A549 (cell line): Measurements from ENCODE around the gene VPS13D. TPM values are rescaled to one million over a fixed set of nuclear protein-coding genes. Genes with fewer than 3 reads are reported as not detected.
A peak's percentile ranks its signal among the peaks of the same experiment; 100 is the strongest.

ENCODE experiments used
- BHLHE40 ChIP-seq: IDR thresholded peaks from 2 replicates; pipeline ENCODE4 v1.6.1; 2012; ENCODE audit warnings: low read depth, low read length, inconsistent platforms
- CBX2 ChIP-seq: fragments of 200-600 bp; sonication (generic); IDR thresholded peaks from 2 replicates; pipeline ENCODE4 v1.6.1; 2016; ENCODE audit warnings: low read depth, mild to moderate bottlenecking, borderline replicate concordance
- CBX8 ChIP-seq: fragments of 200-600 bp; sonication (generic); IDR thresholded peaks from 2 replicates; pipeline ENCODE4 v1.6.1; 2016
- CEBPB ChIP-seq, 2 experiments: fragments of >200 bp in 1 of 2; sonication (Bioruptor Twin) in 1 of 2; formaldehyde crosslinking in 1 of 2; IDR thresholded peaks; 2 replicates each; pipeline ENCODE4 v1.6.1; 2012 to 2016
- CHD4 ChIP-seq: fragments of 200-600 bp; sonication (generic); IDR thresholded peaks from 2 replicates; pipeline ENCODE4 v1.6.1; 2016; ENCODE audit warnings: antibody characterized with exemption, mild to moderate bottlenecking, borderline replicate concordance
- EHMT2 ChIP-seq: fragments of 200-600 bp; sonication (generic); IDR thresholded peaks from 2 replicates; pipeline ENCODE4 v1.6.1; 2016; ENCODE audit warnings: antibody characterized with exemption, low read depth, mild to moderate bottlenecking, moderate library complexity
- HEYL ChIP-seq: fragments of 250-450 bp; sonication (Bioruptor Pico); IDR thresholded peaks from 2 replicates; pipeline ENCODE4 v1.8.0; 2021; ENCODE audit warnings: mild to moderate bottlenecking, moderate library complexity
- HOXA7 ChIP-seq: fragments of 250-450 bp; sonication (Bioruptor Pico); IDR thresholded peaks from 2 replicates; pipeline ENCODE4 v1.5.0; 2020; ENCODE audit warnings: mild to moderate bottlenecking, moderate library complexity
- HOXB13 ChIP-seq: fragments of 250-450 bp; sonication (Bioruptor Pico); IDR thresholded peaks from 2 replicates; pipeline ENCODE4 v1.5.0; 2020; ENCODE audit warnings: low read depth, mild to moderate bottlenecking, moderate library complexity
- JUN ChIP-seq, 2 experiments: fragments of >200 bp; sonication (Bioruptor Twin); formaldehyde crosslinking; IDR thresholded peaks; 2 replicates in 1 of 2; 3 replicates in 1 of 2; pipeline ENCODE4 v1.6.1; 2016 to 2017
- JUNB ChIP-seq: fragments of >200 bp; sonication (Bioruptor Twin); formaldehyde crosslinking; IDR thresholded peaks from 2 replicates; pipeline ENCODE4 v1.6.1; 2016
- KDM5A ChIP-seq: fragments of 200-600 bp; sonication (generic); IDR thresholded peaks from 2 replicates; pipeline ENCODE4 v1.6.1; 2016; ENCODE audit warnings: antibody characterized with exemption, mild to moderate bottlenecking
- MAFK ChIP-seq: fragments of 450-650 bp; IDR thresholded peaks from 2 replicates; pipeline ENCODE4 v1.6.1; 2014; ENCODE audit not compliant: partially characterized antibody
- MAZ ChIP-seq: fragments of 150-350 bp; IDR thresholded peaks from 2 replicates; pipeline ENCODE4 v1.6.1; 2014; ENCODE audit warnings: antibody characterized with exemption, low read depth, low read length, borderline replicate concordance
- RAD21 ChIP-seq, 2 experiments: fragments of >200 bp in 1 of 2; sonication (Bioruptor Twin) in 1 of 2; formaldehyde crosslinking in 1 of 2; IDR thresholded peaks in 1 of 2; conservative IDR thresholded peaks in 1 of 2; 2 replicates in 1 of 2; 3 replicates in 1 of 2; pipeline ENCODE4 v1.6.1; 2012 to 2018; ENCODE audit warnings: inconsistent platforms in 1 of 2
- RCOR1 ChIP-seq: fragments of 150-350 bp; IDR thresholded peaks from 2 replicates; pipeline ENCODE4 v1.6.1; 2014; ENCODE audit warnings: antibody characterized with exemption, low read length, low read depth
- RNF2 ChIP-seq: fragments of 200-600 bp; sonication (generic); IDR thresholded peaks from 2 replicates; pipeline ENCODE4 v1.6.1; 2016; ENCODE audit warnings: low read depth, mild to moderate bottlenecking, antibody characterized with exemption, moderate library complexity, borderline replicate concordance
- SMC3 ChIP-seq: fragments of >200 bp; sonication (Bioruptor Twin); formaldehyde crosslinking; IDR thresholded peaks from 3 replicates; pipeline ENCODE4 v1.6.1; 2018; ENCODE audit warnings: inconsistent platforms
- SREBF2 ChIP-seq: fragments of 450-650 bp; IDR thresholded peaks from 2 replicates; pipeline ENCODE4 v1.6.1; 2014; ENCODE audit warnings: mild to moderate bottlenecking, moderate library complexity
- ZNF302 ChIP-seq: fragments of 250-450 bp; sonication (Bioruptor Pico); IDR thresholded peaks from 2 replicates; pipeline ENCODE4 v1.9.0; 2021; ENCODE audit warnings: inconsistent platforms, mild to moderate bottlenecking, moderate library complexity
- polyA plus RNA-seq, 4 experiments: library from polyadenylated mRNA; depleted of rRNA in 3 of 4; stranded (reverse); fragments of >200 nt; fragmentation: RNase III in 1 of 4; extraction: RNeasy Plus Mini Kit Qiagen cat#74134 plus additional on column Dnase treatment in 1 of 4; gene quantifications; 2 replicates in 3 of 4; 3 replicates in 1 of 4; pipeline ENCODE4 v1.2.3, GENCODE V29; 2011 to 2017
- TF ChIP-seq, protein P1 (sequence below): fragments of 450-650 bp; IDR thresholded peaks from 2 replicates; pipeline ENCODE4 v1.6.1; 2014; ENCODE audit warnings: antibody characterized with exemption
- TF ChIP-seq, protein P2 (sequence below): fragments of 250-450 bp; sonication (Bioruptor Pico); IDR thresholded peaks from 2 replicates; pipeline ENCODE4 v1.5.0; 2020; ENCODE audit warnings: low read depth, mild to moderate bottlenecking, moderate library complexity
- TF ChIP-seq, protein P3 (sequence below): fragments of 250-450 bp; sonication (Bioruptor Pico); IDR thresholded peaks from 2 replicates; pipeline ENCODE4 v1.5.0; 2021; ENCODE audit warnings: mild to moderate bottlenecking, moderate library complexity, borderline replicate concordance
- TF ChIP-seq, protein P4 (sequence below): fragments of >200 bp; sonication (Bioruptor Twin); formaldehyde crosslinking; IDR thresholded peaks from 3 replicates; pipeline ENCODE4 v1.5.1; 2016

The VPS13D gene
- polyA plus RNA-seq, 2 of the 4 experiments (the other 2 are of a cell fraction), result 5.4 to 15.9 TPM

DNA sequence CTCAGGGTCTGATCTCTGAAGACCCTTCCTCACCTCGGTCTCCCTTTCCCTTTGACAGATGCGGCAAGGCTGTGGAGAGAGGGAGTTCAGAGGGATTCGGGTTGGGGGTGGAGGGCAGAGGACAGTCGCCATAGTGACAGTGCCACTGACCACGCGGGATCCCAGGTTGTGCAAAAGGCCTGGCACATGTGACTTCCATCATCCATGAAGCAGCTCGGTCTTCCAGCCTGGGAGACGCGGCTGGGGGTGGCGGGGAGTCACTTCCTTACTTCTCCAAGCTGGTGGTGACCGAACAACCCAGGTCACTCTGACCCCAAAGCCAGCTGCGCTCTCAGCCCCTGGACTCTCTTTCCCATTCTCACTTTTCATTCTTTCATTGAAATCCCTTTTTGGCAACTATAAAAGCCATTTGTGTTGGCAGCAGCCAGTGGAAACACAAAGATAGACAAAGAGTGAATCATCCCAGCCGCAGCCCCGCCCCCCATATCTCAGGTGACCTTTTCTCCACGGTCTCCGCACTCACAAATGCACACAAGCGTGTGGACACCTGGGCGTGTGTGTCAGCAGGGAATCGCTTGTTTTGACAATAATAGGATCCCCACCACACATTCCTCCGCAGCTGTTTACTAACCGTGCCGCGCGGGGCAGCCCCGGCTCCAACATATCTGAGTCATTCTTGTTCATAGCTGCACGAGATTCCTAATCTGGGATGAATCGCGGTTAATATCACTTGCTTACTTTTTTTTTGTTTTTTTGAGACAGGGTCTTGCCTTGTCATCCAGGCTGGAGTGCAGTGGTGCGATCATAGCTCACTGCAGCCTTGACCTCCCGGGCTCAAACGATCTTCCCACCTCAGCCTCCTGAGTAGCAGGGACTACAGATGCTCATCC lies 319.9 kb downstream of the VPS13D start (continued):
- TF ChIP-seq SREBF2 (no peak), JUN (IDR thresholded peaks at IDR 0.05) (peak; percentile 57 to 65; a peak in 3 of 5 replicates), KDM5A (no peak), CBX8 (no peak), HEYL (CRISPR knock-in tag) (no peak), MAFK (peak; percentile 53), SMC3 (peak; percentile 33), BHLHE40 (peak; percentile 85), RAD21 (conservative IDR thresholded peaks at IDR 0.05 in 1 of 2, IDR thresholded peaks at IDR 0.05 in 1 of 2) (peak in 1 of 2 experiments; percentile 36; a peak in 3 of 5 replicates), CEBPB (IDR thresholded peaks at IDR 0.05) (0 out of 4 replicates have a peak, but pooled peaks of 1 of the 2 experiments have one; percentile 34), JUNB (peak; percentile 84), HOXA7 (CRISPR knock-in tag) (no peak), HOXB13 (CRISPR knock-in tag) (no peak; the same call in 1 of the 2 replicates), MAZ (no peak), CBX2 (no peak), ZNF302 (0 out of 2 replicates have a peak, but pooled peaks have one; percentile 16), RCOR1 (no peak), CHD4 (no peak), EHMT2 (no peak), RNF2 (no peak)
- TF ChIP-seq, protein P1, sequence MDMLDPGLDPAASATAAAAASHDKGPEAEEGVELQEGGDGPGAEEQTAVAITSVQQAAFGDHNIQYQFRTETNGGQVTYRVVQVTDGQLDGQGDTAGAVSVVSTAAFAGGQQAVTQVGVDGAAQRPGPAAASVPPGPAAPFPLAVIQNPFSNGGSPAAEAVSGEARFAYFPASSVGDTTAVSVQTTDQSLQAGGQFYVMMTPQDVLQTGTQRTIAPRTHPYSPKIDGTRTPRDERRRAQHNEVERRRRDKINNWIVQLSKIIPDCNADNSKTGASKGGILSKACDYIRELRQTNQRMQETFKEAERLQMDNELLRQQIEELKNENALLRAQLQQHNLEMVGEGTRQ, result peak; percentile 60
- TF ChIP-seq, protein P2, sequence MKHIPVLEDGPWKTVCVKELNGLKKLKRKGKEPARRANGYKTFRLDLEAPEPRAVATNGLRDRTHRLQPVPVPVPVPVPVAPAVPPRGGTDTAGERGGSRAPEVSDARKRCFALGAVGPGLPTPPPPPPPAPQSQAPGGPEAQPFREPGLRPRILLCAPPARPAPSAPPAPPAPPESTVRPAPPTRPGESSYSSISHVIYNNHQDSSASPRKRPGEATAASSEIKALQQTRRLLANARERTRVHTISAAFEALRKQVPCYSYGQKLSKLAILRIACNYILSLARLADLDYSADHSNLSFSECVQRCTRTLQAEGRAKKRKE (CRISPR knock-in tag), result peak; percentile 30; the same call in 1 of the 2 replicates
- TF ChIP-seq, protein P3, sequence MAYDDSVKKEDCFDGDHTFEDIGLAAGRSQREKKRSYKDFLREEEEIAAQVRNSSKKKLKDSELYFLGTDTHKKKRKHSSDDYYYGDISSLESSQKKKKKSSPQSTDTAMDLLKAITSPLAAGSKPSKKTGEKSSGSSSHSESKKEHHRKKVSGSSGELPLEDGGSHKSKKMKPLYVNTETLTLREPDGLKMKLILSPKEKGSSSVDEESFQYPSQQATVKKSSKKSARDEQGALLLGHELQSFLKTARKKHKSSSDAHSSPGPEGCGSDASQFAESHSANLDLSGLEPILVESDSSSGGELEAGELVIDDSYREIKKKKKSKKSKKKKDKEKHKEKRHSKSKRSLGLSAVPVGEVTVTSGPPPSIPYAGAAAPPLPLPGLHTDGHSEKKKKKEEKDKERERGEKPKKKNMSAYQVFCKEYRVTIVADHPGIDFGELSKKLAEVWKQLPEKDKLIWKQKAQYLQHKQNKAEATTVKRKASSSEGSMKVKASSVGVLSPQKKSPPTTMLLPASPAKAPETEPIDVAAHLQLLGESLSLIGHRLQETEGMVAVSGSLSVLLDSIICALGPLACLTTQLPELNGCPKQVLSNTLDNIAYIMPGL (CRISPR knock-in tag), result no peak
- TF ChIP-seq, protein P4, sequence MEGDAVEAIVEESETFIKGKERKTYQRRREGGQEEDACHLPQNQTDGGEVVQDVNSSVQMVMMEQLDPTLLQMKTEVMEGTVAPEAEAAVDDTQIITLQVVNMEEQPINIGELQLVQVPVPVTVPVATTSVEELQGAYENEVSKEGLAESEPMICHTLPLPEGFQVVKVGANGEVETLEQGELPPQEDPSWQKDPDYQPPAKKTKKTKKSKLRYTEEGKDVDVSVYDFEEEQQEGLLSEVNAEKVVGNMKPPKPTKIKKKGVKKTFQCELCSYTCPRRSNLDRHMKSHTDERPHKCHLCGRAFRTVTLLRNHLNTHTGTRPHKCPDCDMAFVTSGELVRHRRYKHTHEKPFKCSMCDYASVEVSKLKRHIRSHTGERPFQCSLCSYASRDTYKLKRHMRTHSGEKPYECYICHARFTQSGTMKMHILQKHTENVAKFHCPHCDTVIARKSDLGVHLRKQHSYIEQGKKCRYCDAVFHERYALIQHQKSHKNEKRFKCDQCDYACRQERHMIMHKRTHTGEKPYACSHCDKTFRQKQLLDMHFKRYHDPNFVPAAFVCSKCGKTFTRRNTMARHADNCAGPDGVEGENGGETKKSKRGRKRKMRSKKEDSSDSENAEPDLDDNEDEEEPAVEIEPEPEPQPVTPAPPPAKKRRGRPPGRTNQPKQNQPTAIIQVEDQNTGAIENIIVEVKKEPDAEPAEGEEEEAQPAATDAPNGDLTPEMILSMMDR, result no peak
